Activated naive CD8-positive, alpha-beta T cell treated with anti-CD3 and anti-CD28 coated beads, Interleukin-2, amount 50 U/mL, for 24 hours (primary cell): Measurements from ENCODE around the gene UBASH3A.

Source experiments
- ATAC-seq: fragments of 150-1000 bp; cut with Tn5 transposase; one replicate; pipeline ENCODE4 v1.10.0; 2021
- DNase-seq: peaks from one replicate; pipeline ENCODE4 v3.0.0; 2021
- H3K27ac Mint-ChIP-seq: one replicate; pipeline ENCODE4 v1.8.0; 2021; ENCODE audit warnings: mild to moderate bottlenecking, mixed read lengths
- H3K27me3 Mint-ChIP-seq: one replicate; pipeline ENCODE4 v1.8.0; 2021; ENCODE audit warnings: mixed read lengths
- H3K36me3 Mint-ChIP-seq: one replicate; pipeline ENCODE4 v1.8.0; 2021; ENCODE audit warnings: low read depth, mixed read lengths
- H3K4me1 Mint-ChIP-seq: one replicate; pipeline ENCODE4 v1.8.0; 2021; ENCODE audit warnings: mixed read lengths
- H3K4me3 Mint-ChIP-seq: one replicate; pipeline ENCODE4 v1.8.0; 2021; ENCODE audit warnings: mild to moderate bottlenecking, moderate library complexity, mixed read lengths
- H3K9me3 Mint-ChIP-seq: one replicate; pipeline ENCODE4 v1.8.0; 2021; ENCODE audit warnings: mixed read lengths

The UBASH3A gene

DNA sequence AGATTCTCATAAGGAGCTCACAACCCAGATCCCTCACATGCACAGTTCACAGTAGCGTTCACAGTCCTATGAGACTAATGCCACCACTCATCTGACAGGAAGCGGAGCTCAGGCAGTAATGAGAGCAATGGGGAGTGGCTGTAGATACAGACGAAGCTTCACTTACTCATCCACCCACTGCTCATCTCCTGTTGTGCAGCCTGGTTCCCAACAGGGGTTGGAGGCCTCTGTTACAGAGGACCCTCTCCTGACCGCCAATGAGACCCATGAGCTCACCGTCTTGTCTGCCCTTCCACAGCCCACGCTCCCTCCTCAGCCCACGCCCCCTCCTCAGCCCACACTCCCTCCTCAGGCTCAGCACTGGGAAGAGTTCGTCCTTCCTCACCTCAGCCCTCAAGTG is 52.8 kb downstream of the UBASH3A start:
- no peak overlapping the region for H3K27ac Mint-ChIP-seq
- no peaks in the 10 kb centered on the region for H3K9me3 Mint-ChIP-seq
- ATAC-seq (peak; percentile 91), DNase-seq (peak; percentile 42)
- no peaks in the 10 kb centered on the region for H3K36me3 Mint-ChIP-seq
- no peak overlapping the region for H3K4me3 Mint-ChIP-seq
- no peaks in the 10 kb centered on the region for H3K27me3 Mint-ChIP-seq
- H3K4me1 Mint-ChIP-seq = peaks cover 46% of the 10 kb centered on the region

GRCh38 chr21:42459082-42459460 is 55.4 kb downstream of the UBASH3A start:
- peaks cover 64% of the 10 kb centered on the region for H3K4me1 Mint-ChIP-seq
- no peak for DNase-seq
- no peak overlapping the region for H3K27ac Mint-ChIP-seq
- H3K9me3 Mint-ChIP-seq = no peaks in the 10 kb centered on the region
- ATAC-seq = no peak
- peaks cover 3% of the 10 kb centered on the region for H3K36me3 Mint-ChIP-seq
- H3K27me3 Mint-ChIP-seq = no peaks in the 10 kb centered on the region
- H3K4me3 Mint-ChIP-seq = no peak overlapping the region

DNA sequence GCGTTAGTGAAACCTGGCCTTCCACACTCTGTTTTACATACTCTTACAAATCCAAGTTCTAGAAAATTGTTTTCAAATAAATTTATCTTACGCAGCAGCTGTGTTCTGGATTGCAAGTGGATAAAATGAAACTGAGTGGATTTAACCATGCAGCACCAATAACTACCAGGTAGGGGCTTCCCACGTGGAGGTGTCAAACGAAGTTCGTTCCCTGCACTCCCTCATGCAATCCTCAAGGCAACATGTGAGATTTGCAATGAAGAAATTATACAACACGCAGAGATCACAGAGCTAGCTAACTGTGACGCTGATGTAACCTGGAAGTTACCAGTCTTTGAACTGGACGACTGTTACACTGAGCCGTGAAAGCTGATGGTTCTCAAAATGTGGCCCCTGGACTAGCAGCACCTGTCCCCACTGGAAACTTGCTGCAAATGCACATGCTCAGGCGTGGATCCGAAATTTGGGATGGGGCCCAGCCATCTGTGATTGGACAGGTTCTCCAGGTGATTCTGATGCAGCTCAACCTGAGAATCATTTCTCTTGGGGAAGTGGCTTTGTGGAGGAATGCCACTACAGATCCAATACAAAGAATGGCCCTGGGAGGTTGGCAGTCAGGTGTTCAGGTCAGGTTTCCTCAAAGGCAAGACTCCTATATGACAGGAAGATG is 56.0 kb downstream of the UBASH3A start:
- peaks cover 67% of the 10 kb centered on the region for H3K4me1 Mint-ChIP-seq
- no peaks in the 10 kb centered on the region for H3K27me3 Mint-ChIP-seq
- no peak overlapping the region for H3K4me3 Mint-ChIP-seq
- ATAC-seq = no peak
- no peaks in the 10 kb centered on the region for H3K9me3 Mint-ChIP-seq
- no peak for DNase-seq
- H3K27ac Mint-ChIP-seq = no peak overlapping the region
- H3K36me3 Mint-ChIP-seq = peaks cover 3% of the 10 kb centered on the region

GRCh38 chr21:42460391-42461184 is 56.9 kb downstream of the UBASH3A start:
- Mint-ChIP-seq H3K27me3 (no peaks in the 10 kb centered on the region), H3K9me3 (no peaks in the 10 kb centered on the region), H3K27ac (peak overlapping the region; percentile 80), H3K36me3 (peaks cover 3% of the 10 kb centered on the region), H3K4me1 (peaks cover 73% of the 10 kb centered on the region), H3K4me3 (peak overlapping the region; percentile 45)
- ATAC-seq = peak; percentile 41
- peak; percentile 51 for DNase-seq

DNA sequence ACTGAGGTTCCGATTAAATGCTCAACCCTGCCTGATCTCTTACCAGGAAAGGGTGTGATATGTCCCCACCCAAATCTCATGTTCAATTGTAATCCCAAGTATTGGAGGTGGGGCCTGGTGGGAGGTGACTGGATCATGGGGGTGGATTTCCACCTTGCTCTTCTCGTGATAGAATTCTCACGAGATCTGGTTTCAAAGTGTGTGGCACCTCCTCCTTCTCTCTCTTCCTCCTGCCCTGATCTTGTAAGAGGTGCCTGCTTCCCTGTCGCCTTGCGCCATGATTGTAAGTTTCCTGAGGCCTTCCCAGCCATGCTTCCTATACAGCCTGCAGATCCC is 57.5 kb downstream of the UBASH3A start:
- no peaks in the 10 kb centered on the region for H3K9me3 Mint-ChIP-seq
- peaks cover 3% of the 10 kb centered on the region for H3K36me3 Mint-ChIP-seq
- ATAC-seq (no peak), DNase-seq (no peak)
- H3K4me1 Mint-ChIP-seq = peaks cover 73% of the 10 kb centered on the region
- H3K4me3 Mint-ChIP-seq = peak overlapping the region; percentile 45
- H3K27ac Mint-ChIP-seq = peak overlapping the region; percentile 80
- no peaks in the 10 kb centered on the region for H3K27me3 Mint-ChIP-seq

DNA sequence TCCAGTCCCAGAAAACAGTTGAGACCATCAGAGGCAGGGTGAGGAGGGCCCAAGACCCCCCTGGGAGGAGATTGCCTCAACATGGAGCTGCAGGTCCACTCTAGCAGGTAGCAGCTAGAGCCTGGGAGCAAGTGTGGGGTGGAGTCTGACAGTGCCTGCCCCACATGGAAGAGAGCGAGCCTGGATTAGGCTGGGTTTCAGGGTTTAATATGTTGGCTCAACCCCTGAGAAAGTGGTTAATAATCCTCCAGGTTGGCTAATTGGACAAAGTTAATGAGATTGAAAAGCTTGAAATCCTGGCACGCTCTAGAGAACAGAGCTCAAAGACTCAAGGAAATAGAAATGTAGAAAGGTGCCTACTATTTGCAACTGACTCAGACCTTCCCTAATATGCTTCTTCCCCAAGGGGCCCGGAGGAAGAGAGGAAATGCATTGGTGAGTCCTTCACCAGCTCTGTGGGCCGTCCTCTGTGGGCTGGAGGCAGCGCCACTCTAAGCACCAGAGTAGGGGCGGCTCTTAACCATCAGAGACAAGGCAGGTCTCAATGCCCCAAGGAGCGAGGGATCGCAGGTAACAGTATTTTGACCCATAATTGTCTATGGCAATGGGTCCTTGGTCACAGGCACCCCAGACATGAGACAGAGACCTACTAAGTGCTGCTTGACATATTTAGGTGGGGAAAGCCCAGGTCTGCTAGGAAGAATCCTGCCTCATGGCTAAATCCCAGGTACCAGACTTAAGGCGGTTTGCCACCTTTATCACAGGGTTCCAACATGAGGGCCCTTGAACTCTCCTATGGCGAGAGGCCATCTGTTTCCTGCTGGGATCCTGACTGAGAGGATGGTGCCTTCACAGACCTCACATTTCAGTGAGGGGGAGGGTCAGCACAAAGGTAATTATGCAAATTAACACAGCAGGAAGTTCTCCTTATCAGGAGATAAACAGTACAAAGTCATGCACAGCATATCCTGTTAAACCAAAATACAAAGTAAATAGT is 58.5 kb downstream of the UBASH3A start:
- H3K36me3 Mint-ChIP-seq = peaks cover 3% of the 10 kb centered on the region
- ATAC-seq (peak; percentile 47), DNase-seq (no peak)
- peak overlapping the region; percentile 15 for H3K4me3 Mint-ChIP-seq
- no peak overlapping the region for H3K27ac Mint-ChIP-seq
- H3K27me3 Mint-ChIP-seq = no peaks in the 10 kb centered on the region
- H3K9me3 Mint-ChIP-seq = no peaks in the 10 kb centered on the region
- peaks cover 70% of the 10 kb centered on the region for H3K4me1 Mint-ChIP-seq

DNA sequence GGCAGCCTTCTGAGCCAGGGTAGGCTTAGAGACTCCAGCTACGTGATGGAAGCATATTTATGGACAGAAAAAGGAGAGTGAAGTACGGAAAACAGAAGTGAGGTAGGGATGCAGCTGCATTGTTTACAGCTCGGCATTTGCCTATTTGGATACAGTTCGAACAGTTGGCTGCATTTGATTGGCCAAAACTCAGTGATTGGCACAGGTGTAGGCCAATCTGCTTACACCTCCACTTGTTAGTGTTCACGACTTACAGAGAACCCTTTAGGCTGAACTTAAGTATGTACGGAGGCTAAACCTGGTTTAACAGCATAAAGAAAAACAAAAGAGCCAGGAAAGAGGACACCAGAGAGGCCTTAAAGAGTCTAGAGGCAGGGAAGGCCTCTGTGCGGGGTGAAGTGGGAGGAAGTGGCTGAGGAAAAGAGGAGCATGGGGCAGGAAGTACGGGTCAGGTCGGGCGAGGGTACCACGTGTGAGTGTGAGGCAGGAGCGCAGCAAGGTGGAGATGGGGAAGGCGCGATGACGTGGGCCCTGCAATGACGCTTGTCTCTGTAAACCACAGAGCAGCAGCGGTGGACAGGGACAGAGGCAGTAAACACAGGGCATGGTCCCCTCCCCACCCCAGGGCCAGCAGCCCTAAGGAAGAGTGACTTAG is 60.3 kb downstream of the UBASH3A start:
- peak overlapping the region; percentile 86 for H3K27ac Mint-ChIP-seq
- peak; percentile 41 for ATAC-seq
- H3K4me3 Mint-ChIP-seq = peak overlapping the region; percentile 12
- peaks cover 3% of the 10 kb centered on the region for H3K36me3 Mint-ChIP-seq
- H3K4me1 Mint-ChIP-seq = peaks cover 73% of the 10 kb centered on the region
- DNase-seq = peak; percentile 66
- no peaks in the 10 kb centered on the region for H3K9me3 Mint-ChIP-seq
- H3K27me3 Mint-ChIP-seq = peaks cover 3% of the 10 kb centered on the region

DNA sequence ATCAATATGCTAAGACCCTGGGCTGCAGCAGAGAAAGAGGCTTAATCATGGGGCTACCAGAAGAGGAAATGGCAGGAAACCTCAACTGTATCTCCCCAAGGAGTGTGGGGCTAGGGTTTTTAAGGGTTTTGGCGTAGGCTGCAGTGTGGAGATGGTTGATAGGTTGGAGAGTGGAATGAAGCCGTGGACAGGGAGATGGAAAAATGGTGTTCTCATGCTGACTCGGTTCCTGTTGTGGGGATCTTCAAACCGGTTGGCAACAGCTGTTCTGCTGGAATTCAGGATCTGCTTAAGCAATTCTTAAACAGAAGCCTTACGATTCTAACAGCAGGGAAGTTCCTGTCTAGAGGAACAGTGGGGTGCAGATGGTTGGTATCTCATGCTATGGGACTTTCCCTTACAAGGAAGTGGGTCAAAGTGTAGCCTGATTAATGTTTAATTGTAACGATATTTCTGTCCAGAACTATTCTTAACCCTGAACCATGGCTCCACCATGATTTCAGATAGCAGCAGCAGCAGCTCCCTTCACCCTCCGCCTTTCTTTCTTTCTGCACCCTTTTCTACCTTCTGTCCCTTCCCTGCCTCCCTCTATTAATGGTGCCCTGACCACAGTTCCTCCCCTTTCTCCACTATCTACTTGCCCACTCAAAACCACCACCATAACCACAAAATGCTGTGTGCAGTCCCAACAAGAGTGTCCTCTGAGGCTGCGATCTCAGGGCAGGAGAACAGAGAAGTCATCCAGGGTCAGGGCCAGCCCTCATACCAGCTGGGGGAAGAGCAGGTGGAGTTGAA is 61.5 kb downstream of the UBASH3A start:
- Mint-ChIP-seq H3K27ac (peak overlapping the region; percentile 72), H3K4me1 (peaks cover 68% of the 10 kb centered on the region), H3K9me3 (no peaks in the 10 kb centered on the region), H3K4me3 (peak overlapping the region; percentile 28), H3K27me3 (peaks cover 3% of the 10 kb centered on the region), H3K36me3 (peaks cover 3% of the 10 kb centered on the region)
- DNase-seq = peak; percentile 22
- ATAC-seq = peak; percentile 2

GRCh38 chr21:42465803-42466127 is 62.1 kb downstream of the UBASH3A start:
- Mint-ChIP-seq H3K4me1 (peaks cover 62% of the 10 kb centered on the region), H3K4me3 (no peak overlapping the region), H3K9me3 (no peaks in the 10 kb centered on the region), H3K36me3 (peaks cover 3% of the 10 kb centered on the region), H3K27me3 (peaks cover 3% of the 10 kb centered on the region), H3K27ac (peak overlapping the region; percentile 20)
- DNase-seq (no peak), ATAC-seq (peak; percentile 17)

DNA sequence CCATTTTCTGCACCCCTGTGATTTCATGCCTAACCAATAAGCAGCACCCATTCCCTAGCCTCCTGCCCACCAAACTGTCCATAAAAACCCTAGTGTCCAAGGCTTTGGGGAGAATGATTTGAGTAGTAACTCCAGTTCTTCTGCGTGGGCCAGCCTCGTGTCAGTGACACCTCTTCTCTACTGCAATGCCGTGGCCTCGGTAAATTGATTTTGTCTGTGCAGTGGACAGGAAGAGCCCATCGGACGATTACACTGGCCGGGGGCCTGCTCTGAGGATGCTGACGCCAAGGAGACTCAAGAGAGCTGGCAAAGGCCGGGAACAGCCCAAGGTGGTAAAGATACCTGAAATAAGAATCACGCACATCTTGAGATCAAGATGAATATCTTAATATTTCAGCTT is 63.0 kb downstream of the UBASH3A start:
- Mint-ChIP-seq H3K27ac (no peak overlapping the region), H3K27me3 (peaks cover 3% of the 10 kb centered on the region), H3K4me1 (peaks cover 53% of the 10 kb centered on the region), H3K4me3 (no peak overlapping the region), H3K9me3 (no peaks in the 10 kb centered on the region), H3K36me3 (peaks cover 3% of the 10 kb centered on the region)
- ATAC-seq (no peak), DNase-seq (no peak)

GRCh38 chr21:42467140-42467983 is 63.7 kb downstream of the UBASH3A start:
- DNase-seq (no peak), ATAC-seq (no peak)
- peaks cover 3% of the 10 kb centered on the region for H3K27me3 Mint-ChIP-seq

GRCh38 chr21:42468491-42469131 is 64.9 kb downstream of the UBASH3A start:
- peaks cover 3% of the 10 kb centered on the region for H3K27me3 Mint-ChIP-seq
- H3K9me3 Mint-ChIP-seq = no peaks in the 10 kb centered on the region
- no peak for ATAC-seq
- H3K4me3 Mint-ChIP-seq = no peak overlapping the region
- DNase-seq = no peak
- H3K36me3 Mint-ChIP-seq = no peaks in the 10 kb centered on the region
- H3K4me1 Mint-ChIP-seq = peaks cover 35% of the 10 kb centered on the region
- H3K27ac Mint-ChIP-seq = no peak overlapping the region

More at GRCh38 chr21:42467140-42467983, 63.7 kb downstream of the UBASH3A start:
- Mint-ChIP-seq H3K36me3 (peaks cover 3% of the 10 kb centered on the region), H3K9me3 (no peaks in the 10 kb centered on the region), H3K4me3 (no peak overlapping the region), H3K27ac (no peak overlapping the region), H3K4me1 (peaks cover 46% of the 10 kb centered on the region)
